Measurements from ENCODE around the gene ZNF318.

The ZNF318 gene

DNA sequence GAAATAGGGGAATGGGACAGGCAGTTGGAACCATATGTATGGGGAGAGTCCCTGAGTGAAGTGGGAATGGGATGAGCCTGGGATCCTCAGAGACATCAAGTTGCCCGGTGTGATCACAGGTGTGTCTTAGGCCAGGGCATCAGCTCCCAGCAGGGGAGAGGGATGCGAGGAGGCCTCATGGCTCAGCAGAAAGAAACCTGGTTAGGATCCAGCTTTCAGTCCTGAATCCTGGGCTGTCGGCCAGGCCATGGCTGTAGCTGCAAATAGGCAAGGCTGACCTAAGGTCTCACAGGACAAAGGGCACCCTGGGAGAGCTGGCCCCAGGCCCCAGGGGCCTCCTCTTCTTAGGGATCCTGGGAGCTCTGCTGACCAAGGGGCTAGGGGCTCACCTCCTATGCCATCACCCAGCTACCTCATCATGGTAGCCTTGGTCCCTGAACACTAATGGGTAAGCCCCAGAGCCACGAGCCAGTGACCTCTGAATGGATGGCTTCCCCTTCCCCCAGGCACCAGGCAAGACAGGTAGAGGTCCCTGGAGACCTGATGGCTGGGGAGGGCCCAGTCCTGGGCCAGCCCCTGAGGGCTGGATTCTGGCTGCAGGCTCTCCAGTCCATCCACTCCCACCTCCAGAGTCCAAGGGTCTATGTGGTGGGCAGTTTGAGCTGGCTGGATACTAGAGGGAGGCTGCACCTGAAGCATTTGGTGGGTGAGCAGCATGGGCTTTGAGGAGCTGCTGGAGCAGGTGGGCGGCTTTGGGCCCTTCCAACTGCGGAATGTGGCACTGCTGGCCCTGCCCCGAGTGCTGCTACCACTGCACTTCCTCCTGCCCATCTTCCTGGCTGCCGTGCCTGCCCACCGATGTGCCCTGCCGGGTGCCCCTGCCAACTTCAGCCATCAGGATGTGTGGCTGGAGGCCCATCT lies 71.5 kb downstream of the ZNF318 start, which contains the start of gene SLC22A7:
Gene SLC22A7 (plus strand): TSS at position 617 of the 921 bp plus-strand sequence. CDS start 99 bp downstream, at position 716.
- DNase-seq: no peak

DNA sequence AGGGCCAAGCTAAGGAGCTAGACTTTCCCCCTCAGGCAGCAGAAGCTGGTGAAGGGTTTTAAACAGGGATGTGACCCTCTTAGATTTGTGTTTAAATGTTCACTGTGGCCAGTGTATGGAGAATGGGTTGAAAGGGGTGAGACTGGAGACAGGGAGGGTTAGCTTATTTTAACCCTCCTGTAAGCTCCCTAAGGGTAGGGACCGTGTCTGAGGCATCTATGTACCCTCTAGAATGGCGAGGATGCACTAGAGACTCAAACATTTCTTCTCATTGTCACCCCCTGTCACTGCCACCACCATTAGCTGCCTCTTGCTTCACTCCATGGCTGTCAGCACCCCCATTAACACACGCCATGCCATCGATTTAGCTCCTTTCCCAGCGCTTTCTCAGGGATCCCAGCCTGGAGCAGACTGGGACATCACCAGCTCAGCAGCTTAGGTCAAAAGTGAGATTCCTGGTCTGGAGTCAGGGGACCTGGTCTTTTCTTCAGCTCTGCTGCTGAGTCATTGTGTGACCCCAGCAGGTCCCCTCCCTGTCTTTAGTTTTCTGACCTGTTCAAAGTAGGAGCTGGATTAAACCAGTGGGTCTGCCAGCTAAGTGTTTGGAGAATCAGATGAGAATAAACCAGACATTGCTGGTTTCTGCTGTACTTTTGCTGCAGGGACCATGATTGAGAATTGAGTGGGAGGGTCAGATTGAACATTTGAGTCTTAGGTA lies 72.5 kb downstream of the ZNF318 start:
- no peak for DNase-seq

DNA sequence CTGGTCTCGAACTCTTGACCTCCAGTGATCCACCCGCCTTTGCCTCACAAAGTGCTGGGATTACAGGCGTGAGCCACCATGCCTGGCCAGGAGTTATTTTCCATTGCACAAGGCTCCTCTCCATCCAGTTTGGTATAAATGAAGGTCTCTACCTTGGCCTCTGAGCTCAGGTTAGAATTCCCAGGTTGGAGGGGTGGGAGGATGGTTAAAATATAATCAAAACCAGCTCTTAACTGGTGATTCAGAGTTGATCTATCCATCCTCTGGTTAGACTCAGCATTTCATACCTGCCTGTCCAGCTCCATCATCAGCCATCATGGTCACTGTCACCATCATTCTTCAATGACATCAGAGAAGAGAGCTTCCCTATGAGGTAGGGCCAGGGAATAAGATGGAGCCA lies 74.0 kb downstream of the ZNF318 start:
- DNase-seq: no peak

DNA sequence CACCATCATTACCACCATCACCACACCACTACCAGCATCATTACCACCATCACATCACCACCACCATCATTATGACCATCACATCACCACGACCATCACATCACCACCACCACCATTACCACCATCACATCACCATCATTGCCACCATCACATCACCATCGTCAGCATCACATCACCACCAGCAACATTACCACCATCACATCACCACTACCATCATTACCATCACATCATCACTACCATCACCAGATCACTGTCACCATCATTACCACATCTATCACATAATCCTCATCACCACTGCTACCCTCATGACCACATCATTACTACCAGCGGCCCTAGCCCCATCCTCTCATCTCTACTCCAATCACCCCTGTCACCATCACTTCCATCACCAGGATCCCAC lies 74.9 kb downstream of the ZNF318 start:
- no peak for DNase-seq

DNA sequence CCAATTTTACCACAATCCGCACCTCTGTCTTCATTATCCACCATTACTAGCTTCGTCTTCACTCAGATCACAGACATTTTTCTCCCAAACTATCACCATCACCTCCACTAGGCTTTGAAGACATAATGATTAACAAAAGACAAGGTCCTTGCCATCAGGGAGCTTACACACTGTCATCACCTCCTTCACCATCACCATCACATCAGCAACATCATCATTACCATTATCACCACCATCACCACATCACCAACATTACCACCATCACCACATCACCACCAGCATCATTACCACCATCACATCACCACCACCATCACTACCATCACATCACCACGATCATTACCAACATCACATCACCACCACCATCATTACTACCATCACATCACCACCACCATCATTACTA lies 75.7 kb downstream of the ZNF318 start:
- no peak for DNase-seq

DNA sequence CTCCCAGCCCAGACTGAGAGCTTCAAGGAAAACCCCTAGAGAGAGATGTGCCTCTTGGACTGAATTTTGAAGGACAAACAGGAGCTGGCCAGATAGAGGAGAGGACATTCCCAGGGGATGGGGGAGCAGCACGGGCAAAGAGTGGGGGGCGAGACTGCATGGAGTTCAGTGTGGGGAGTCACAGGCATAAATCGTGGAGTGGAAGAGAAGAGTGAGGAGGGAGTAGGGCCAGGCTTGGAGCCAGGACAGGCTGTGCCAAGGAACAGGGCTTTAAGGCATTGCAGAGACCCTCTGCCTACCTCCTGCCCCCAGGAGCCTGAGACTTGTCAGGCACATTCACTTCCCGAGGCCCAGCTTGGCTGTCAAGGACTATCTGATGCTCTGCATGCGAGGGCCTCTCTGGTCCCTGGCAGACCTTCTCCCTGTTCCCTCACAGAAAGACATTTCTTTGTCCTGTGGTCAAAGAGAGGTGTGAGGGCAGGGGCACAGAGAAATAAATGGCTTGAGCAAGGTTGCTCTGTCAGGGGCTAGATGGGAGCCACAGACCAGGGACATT lies 76.6 kb downstream of the ZNF318 start:
- DNase-seq: no peak

DNA sequence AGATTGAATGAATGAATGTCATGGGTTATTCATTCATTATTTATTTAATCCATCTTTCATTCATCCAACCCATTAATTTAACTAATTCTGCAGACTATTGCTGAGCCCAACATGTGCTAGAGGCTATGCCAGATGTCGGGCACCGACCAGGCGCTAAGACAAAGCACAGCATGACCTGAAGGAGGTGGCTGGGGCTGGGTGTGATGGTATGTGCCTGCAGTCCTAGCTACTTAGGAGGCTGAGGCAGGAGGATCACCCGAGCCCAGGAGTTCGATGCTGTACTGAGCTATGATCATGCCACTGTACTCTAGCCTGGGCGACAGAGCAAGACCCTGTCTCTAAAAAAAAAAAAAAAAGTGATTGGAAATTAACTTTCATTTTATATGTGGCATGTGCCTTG lies 77.1 kb downstream of the ZNF318 start:
- no peak for DNase-seq

DNA sequence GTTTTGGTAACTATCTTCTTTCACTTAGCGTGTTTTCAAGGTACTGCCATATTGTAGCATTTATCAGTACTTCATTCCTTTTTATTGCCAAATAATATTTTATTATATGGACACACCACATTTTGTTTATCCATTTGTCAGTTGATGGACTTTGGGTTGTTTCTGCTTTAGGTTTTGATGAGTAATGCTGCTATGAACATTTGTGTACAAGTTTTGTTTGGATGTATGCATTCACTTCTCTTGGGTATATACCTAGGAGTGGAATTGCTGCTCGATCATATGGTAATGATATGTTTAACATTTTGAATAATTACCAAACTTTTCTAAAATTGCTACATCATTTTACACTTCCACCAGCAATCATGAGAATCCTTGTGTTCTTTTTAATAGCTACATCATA lies 77.7 kb downstream of the ZNF318 start:
- DNase-seq: no peak

DNA sequence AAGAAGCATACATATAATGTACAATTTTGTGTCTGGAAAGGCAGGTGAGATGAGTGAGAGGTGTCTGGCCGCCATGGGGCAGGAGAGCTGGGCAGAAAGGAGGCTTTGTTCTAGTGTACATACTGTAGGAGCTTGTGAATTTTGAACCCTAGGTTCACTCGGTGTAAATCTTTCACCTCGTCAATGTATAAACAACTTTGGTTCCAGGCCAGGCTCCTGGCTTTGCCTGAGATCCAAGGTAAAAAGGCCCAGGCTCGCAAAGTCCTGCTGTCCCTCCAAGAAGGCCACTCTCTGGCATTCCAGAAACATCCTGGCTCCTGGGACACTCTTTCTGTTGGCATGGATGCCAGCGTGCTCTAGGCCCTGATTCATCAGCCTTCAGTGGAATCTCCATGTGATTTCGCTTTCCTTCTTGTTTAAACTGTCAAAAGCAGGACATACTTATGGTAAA lies 78.5 kb downstream of the ZNF318 start:
- no peak for DNase-seq

DNA sequence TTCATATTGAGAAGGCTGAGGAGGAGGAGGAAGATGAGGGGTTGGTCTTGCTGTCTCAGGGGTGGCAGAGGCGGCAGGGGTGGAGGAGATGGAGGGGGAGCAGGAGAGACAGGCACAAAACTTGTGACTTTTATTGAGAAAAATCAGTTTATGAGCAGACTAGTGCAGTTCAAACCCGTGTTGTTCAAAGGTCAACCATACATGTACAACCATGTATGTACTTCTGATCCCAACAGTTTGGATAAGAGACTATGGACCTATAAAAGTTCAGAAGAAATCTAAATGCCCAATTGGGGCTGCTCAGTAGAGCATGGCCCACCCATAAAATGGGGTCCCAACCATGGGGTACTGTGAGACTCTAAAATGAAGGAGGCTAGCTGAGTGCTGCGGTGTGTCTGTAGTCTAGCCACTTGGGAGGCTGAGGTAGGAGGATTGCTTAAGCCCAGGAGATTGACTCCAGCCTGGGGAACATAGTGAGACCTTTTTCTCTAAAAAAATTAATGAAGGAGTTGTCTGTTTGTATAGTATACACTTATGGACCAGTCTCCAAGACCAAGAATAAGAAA lies 79.0 kb downstream of the ZNF318 start:
- no peak for DNase-seq

DNA sequence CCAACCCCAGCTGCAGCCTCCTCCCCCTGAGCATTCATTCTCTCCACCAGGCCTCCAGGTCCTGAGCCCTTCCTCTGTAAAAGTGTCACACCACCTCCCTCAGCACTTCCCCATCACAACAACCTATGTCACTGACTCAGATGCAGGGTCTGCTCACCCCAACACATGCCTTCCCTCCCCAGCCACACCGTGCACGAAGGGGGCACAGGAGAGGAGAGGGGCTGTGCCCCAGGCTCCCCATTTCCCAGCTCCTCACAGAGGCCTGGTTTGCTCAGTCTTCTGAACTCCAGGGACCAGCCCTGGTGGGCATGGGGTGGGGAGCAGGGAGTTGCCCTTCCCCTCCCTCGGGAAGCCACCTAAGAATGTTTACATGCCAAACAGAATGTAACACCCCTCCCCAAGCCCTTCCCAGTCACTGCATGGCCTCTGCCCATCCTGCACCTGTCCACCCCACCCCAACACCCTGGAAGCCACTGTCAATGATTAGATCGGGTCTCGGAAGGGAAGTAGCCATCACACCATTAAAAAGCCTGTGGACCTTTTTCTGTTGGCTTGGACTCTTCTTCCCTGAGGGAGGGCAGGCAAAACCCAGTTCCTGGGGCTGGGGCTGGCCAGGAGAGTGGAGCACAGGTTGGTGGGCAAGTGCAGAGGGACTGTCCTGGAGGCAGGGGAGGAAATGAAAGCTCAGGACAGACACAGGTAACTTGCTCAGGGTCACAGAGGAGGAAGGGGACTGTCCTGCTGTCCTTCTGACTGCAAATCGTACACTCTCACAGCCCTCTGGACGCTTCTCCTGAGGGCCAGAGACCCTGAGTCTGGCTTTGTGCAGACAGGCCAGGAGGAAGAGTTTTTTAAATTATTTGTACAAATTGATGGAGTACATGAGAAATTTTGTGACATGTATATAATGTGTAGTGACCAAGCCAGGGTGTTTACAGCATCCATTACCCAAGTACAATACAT lies 81.4 kb downstream of the ZNF318 start:
- no peak for DNase-seq

DNA sequence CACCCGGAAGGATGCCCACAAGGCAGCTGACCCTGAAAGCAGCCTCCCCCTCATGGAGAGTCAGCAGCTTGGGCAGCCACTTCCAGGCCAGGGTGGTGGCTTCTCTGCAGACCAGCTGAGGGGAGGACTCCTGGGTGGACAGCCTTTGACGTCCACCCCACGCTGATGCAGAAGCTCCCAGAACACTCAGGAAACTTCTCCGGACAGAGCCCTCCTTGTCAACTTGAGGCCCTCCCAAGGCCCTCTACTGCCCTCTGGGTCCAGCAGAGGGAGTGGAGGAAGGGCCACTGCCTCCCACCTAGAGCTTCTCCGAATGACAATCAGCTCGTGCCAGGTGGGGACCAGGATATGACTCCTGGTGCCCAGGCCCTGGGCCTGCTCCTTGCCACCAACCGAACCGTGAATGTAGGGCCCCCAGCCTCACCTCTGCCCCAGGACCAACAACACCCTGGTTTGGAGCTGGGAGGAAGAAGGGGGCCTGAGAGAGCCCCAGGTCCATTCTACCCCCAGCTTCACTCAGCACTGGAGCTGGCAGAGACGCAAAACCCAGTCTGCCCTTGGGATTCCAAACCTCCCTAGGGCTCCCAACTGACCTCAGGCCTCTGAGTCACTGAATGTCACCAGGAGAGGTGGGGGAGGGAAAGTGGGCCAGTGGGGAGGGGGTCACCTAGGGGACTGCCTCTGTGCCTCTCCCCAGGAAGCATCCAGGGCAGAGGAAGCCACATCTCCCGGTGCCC lies 82.3 kb downstream of the ZNF318 start:
- no peak for DNase-seq

DNA sequence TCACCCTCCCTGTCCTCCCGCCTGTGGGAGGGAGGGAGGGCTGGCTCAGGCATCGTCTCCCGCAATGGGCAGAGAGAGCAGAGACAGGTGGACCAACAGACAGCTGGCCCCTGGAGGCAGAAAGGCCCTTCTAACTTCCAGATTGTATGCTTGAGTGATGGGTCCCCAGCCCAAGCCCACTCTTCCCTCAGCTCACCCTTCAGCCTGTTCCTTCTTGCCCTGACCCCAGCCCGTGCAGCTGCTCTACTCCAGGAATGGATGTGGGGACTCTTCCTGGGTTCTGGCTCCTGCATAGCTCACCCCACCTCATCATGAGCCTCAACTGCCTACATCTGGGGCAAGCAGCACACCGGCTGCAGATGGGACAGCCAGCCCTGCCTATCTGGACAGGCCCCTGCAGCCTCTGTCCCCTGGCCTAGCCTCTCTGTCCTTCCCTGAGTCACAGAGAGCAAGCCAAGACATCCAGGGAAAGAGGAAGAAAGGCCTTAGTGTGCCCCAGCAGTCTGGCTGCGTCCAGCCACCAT lies 82.9 kb downstream of the ZNF318 start:
- DNase-seq: no peak

Data from NCI-H1105 (cell line).